H1 (cell line): ENCODE data around the gene MESD. TPM values are rescaled to one million over a fixed set of nuclear protein-coding genes. Genes with fewer than 3 reads are reported as not detected.

Experiments
- BCL11A ChIP-seq, 2 experiments: IDR thresholded peaks; one replicate each; pipeline ENCODE4 v1.6.1; 2011; ENCODE audit warnings: low read depth in 2 of 2, low read length in 2 of 2, mild to moderate bottlenecking in 2 of 2
- CHD1 ChIP-seq: IDR thresholded peaks from 2 replicates; pipeline ENCODE4 v1.6.1; 2012; ENCODE audit warnings: low read depth, low read length, improper control_type of control experiment
- HDAC6 ChIP-seq: IDR thresholded peaks from one replicate; pipeline ENCODE4 v1.7.1; 2012; ENCODE audit warnings: low read depth, mild to moderate bottlenecking, inconsistent platforms, low read length, moderate library complexity
- RAD21 ChIP-seq, 2 experiments: IDR thresholded peaks in 1 of 2; conservative IDR thresholded peaks in 1 of 2; 2 replicates each; pipeline ENCODE4 v1.6.1; 2011; ENCODE audit warnings: low read depth in 2 of 2, low read length in 2 of 2, improper control_type of control experiment in 1 of 2, inconsistent platforms in 1 of 2, mild to moderate bottlenecking in 1 of 2, moderate library complexity in 1 of 2
- SP2 ChIP-seq: IDR thresholded peaks from 2 replicates; pipeline ENCODE4 v1.6.1; 2012; ENCODE audit warnings: mild to moderate bottlenecking, low read length, inconsistent platforms
- SP4 ChIP-seq: IDR thresholded peaks from 2 replicates; pipeline ENCODE4 v1.6.1; 2012; ENCODE audit warnings: low read length, inconsistent platforms
- SRF ChIP-seq: IDR thresholded peaks from 2 replicates; pipeline ENCODE4 v1.6.1; 2011; ENCODE audit warnings: mild to moderate bottlenecking, low read depth, low read length, moderate library complexity
- SUZ12 ChIP-seq: fragments of 200-600 bp; sonication (generic); IDR thresholded peaks from 2 replicates; pipeline ENCODE4 v1.6.1; 2012; ENCODE audit warnings: mild to moderate bottlenecking, inconsistent platforms, low read length, moderate library complexity, mixed read lengths
- TBP ChIP-seq: IDR thresholded peaks from 2 replicates; pipeline ENCODE4 v1.6.1; 2011; ENCODE audit warnings: low read depth, low read length, improper control_type of control experiment
- polyA plus RNA-seq, 7 experiments: library from polyadenylated mRNA; depleted of rRNA in 3 of 7; stranded (reverse) in 5 of 7; unstranded in 2 of 7; fragments of >200 nt in 5 of 7; fragments of 200-250 nt in 2 of 7; gene quantifications; 1 replicate in 5 of 7; 2 replicates in 1 of 7; 4 replicates in 1 of 7; pipeline versions ENCODE4 v1.2.1 to v1.2.3, GENCODE V29; 2011 to 2013; ENCODE audit warnings: missing spikeins in 2 of 7, mixed read lengths in 2 of 7
- total RNA-seq: library from RNA; stranded (reverse); fragmentation: NEBNext Ultra II Directional; extraction: Animal tissue kit (Norgen Biotek cat#: 25700); gene quantifications from 2 replicates; pipeline ENCODE4 v1.2.1, GENCODE V29; 2021
- TF ChIP-seq, protein P1 (sequence below): fragments of 300-600 bp; sonication (generic); IDR thresholded peaks from 2 replicates; pipeline ENCODE4 v1.7.1; 2012; ENCODE audit warnings: low read length, moderate library complexity, mild to moderate bottlenecking, inconsistent platforms; ENCODE audit not compliant: insufficient replicate concordance
- TF ChIP-seq, protein P2 (sequence below): IDR thresholded peaks from 2 replicates; pipeline ENCODE4 v1.6.1; 2011; ENCODE audit warnings: low read length, improper control_type of control experiment

MESD gene
- total and polyA plus RNA-seq, 2 of the 8 experiments (the other 6 are each of a cell fraction or from before 2014, with no cell fraction given), result 11.0 to 28.3 TPM

DNA sequence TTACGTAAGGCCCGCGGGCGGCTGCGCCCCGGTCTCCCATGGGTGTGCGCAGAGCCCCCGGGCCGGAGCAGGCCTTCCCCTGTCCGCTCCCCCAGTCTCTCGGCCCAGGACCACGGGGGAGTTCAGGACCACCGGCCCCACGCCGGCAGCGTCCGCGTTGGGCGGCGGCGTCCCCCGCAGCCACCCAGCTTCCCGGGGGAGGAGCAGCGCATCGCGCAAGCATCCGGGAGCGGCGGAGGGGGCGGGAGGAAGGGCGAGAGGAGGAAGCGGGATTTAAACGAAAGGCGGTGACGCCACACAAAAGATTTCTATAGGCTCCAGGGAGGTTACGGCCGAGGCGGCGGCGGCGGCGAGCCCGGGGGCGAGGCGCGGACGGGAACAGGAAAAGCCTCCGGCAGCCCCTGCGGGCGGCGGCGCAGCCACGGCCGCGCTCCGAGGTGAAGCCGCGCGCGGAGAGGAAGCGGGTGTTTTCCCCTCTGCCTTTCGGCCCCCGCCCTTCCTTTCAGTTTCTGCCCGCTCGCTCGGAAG is 11.1 kb upstream of the MESD start, which contains the start of gene TLNRD1 (continued):
- TF ChIP-seq, protein P1, sequence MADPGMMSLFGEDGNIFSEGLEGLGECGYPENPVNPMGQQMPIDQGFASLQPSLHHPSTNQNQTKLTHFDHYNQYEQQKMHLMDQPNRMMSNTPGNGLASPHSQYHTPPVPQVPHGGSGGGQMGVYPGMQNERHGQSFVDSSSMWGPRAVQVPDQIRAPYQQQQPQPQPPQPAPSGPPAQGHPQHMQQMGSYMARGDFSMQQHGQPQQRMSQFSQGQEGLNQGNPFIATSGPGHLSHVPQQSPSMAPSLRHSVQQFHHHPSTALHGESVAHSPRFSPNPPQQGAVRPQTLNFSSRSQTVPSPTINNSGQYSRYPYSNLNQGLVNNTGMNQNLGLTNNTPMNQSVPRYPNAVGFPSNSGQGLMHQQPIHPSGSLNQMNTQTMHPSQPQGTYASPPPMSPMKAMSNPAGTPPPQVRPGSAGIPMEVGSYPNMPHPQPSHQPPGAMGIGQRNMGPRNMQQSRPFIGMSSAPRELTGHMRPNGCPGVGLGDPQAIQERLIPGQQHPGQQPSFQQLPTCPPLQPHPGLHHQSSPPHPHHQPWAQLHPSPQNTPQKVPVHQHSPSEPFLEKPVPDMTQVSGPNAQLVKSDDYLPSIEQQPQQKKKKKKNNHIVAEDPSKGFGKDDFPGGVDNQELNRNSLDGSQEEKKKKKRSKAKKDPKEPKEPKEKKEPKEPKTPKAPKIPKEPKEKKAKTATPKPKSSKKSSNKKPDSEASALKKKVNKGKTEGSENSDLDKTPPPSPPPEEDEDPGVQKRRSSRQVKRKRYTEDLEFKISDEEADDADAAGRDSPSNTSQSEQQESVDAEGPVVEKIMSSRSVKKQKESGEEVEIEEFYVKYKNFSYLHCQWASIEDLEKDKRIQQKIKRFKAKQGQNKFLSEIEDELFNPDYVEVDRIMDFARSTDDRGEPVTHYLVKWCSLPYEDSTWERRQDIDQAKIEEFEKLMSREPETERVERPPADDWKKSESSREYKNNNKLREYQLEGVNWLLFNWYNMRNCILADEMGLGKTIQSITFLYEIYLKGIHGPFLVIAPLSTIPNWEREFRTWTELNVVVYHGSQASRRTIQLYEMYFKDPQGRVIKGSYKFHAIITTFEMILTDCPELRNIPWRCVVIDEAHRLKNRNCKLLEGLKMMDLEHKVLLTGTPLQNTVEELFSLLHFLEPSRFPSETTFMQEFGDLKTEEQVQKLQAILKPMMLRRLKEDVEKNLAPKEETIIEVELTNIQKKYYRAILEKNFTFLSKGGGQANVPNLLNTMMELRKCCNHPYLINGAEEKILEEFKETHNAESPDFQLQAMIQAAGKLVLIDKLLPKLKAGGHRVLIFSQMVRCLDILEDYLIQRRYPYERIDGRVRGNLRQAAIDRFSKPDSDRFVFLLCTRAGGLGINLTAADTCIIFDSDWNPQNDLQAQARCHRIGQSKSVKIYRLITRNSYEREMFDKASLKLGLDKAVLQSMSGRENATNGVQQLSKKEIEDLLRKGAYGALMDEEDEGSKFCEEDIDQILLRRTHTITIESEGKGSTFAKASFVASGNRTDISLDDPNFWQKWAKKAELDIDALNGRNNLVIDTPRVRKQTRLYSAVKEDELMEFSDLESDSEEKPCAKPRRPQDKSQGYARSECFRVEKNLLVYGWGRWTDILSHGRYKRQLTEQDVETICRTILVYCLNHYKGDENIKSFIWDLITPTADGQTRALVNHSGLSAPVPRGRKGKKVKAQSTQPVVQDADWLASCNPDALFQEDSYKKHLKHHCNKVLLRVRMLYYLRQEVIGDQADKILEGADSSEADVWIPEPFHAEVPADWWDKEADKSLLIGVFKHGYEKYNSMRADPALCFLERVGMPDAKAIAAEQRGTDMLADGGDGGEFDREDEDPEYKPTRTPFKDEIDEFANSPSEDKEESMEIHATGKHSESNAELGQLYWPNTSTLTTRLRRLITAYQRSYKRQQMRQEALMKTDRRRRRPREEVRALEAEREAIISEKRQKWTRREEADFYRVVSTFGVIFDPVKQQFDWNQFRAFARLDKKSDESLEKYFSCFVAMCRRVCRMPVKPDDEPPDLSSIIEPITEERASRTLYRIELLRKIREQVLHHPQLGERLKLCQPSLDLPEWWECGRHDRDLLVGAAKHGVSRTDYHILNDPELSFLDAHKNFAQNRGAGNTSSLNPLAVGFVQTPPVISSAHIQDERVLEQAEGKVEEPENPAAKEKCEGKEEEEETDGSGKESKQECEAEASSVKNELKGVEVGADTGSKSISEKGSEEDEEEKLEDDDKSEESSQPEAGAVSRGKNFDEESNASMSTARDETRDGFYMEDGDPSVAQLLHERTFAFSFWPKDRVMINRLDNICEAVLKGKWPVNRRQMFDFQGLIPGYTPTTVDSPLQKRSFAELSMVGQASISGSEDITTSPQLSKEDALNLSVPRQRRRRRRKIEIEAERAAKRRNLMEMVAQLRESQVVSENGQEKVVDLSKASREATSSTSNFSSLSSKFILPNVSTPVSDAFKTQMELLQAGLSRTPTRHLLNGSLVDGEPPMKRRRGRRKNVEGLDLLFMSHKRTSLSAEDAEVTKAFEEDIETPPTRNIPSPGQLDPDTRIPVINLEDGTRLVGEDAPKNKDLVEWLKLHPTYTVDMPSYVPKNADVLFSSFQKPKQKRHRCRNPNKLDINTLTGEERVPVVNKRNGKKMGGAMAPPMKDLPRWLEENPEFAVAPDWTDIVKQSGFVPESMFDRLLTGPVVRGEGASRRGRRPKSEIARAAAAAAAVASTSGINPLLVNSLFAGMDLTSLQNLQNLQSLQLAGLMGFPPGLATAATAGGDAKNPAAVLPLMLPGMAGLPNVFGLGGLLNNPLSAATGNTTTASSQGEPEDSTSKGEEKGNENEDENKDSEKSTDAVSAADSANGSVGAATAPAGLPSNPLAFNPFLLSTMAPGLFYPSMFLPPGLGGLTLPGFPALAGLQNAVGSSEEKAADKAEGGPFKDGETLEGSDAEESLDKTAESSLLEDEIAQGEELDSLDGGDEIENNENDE, result no peak
- TF ChIP-seq CHD1 (no peak), RAD21 (IDR thresholded peaks at IDR 0.05 in 1 of 2, conservative IDR thresholded peaks at IDR 0.05 in 1 of 2; ENCODE audit: low read depth in 2 of 2, low read length in 2 of 2) (no peak), TBP (0 out of 2 replicates have a peak, but pooled peaks have one; percentile 28), BCL11A (IDR thresholded peaks at IDR 0.05; ENCODE audit: low read depth in 2 of 2, low read length in 2 of 2) (no peak), SRF (no peak), SP2 (no peak), SP4 (no peak), SUZ12 (no peak), HDAC6 (no peak)
- TF ChIP-seq, protein P2, sequence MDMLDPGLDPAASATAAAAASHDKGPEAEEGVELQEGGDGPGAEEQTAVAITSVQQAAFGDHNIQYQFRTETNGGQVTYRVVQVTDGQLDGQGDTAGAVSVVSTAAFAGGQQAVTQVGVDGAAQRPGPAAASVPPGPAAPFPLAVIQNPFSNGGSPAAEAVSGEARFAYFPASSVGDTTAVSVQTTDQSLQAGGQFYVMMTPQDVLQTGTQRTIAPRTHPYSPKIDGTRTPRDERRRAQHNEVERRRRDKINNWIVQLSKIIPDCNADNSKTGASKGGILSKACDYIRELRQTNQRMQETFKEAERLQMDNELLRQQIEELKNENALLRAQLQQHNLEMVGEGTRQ, result no peak
